A172 (cell line): ENCODE results near the gene SIAH1. TPM values are rescaled to one million over a fixed set of nuclear protein-coding genes. Genes with fewer than 3 reads are reported as not detected.
"Not testable (repeated sequence)": the region's sequence is repeated elsewhere in the genome, so short reads cannot be mapped to it uniquely, and the experiment has no call there.

Experiments
- DNase-seq: peaks from one replicate; pipeline ENCODE4 v3.0.0-alpha.2; 2015; ENCODE audit warnings: low spot score
- total RNA-seq: library from RNA; depleted of rRNA; stranded (reverse); fragments of >200 nt; shearing (Covaris generic); gene quantifications from 2 replicates; pipeline ENCODE4 v1.2.3, GENCODE V29; 2014; rRNA removed

Gene SIAH1, protein sequence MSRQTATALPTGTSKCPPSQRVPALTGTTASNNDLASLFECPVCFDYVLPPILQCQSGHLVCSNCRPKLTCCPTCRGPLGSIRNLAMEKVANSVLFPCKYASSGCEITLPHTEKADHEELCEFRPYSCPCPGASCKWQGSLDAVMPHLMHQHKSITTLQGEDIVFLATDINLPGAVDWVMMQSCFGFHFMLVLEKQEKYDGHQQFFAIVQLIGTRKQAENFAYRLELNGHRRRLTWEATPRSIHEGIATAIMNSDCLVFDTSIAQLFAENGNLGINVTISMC
- 32.7 and 36.1 TPM in 2 replicates for total RNA-seq

DNA sequence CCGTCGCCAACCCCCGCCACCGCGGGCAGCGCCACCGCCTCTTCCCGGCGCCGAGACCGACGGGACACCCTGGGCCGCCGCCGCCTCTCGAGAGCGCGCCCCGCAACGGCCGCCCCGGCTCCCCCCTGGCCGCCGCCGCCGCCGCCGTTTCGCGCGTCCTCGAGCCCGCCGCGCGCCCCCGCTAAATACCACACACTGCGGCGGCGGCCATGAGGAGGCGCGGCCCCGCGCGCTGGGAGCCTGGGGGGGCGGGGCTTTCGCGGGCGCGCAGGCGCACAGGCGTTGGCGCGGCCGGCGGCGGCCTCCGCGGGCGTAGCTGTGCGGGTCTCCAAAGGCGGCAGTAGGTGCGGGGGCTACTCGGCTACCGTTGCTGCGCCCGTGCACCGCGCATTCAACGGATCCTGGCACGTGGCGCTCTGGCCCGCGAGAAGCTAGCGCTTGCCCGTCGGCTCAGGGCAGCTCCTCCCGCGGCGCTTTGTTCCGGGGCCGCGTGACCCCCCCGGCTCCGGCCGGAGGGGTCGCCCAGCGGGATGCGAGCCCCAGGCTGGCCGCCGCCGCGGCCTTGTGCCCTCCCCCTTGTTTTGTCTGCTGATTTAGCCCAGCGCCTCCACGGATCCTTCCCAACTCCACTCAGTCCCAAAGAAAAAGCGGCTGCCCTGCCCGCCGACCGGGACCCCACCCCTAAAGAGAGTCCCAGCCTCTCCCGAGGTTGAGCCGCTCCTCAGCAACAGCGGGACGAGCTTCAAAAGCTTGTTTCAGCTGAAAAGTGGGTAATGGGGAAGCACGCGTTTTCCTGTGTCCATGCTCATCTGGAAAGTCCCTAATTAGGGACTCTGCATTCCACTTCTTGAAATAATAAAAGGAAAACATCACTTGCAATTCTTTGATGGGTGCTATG is at the start of gene SIAH1:
Gene SIAH1, minus strand, starts transcription at position 161 of the 898 bp plus-strand sequence. CDS start 22,985 bp downstream, outside the sequence.
- peak; percentile 60 for DNase-seq

DNA sequence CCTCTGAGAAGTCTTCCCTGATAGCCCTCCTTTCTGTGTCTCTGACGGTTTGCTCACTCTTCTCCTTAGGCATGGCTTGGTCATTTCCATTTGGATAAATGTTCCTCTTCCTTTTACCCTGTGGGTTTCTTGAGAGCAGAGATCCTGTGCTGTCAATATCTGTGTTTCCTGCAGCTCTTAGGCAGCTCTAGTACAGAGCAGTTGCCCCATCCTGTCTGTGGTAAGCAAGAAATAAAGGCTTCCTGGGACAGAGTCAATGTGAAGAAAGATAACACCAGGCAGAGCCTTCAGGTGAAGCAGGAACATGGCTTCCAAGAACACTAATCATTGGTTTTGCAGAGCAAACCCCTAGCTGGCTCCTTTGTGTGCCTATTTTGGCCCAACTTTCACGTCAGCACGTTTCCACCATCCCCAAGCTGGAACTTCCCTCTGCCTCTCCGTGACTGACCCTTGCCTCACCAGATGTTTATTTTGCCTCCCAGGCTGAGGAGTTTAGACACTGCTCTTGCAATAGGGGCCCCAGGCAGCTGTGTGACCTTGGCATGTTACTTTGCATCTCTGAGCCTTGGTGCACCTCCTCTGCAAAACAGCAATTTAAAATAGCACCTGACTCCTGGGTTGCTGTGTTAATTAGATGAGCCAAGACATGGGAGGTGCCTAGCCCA is 49.6 kb upstream of the SIAH1 start:
- DNase-seq = no peak

DNA sequence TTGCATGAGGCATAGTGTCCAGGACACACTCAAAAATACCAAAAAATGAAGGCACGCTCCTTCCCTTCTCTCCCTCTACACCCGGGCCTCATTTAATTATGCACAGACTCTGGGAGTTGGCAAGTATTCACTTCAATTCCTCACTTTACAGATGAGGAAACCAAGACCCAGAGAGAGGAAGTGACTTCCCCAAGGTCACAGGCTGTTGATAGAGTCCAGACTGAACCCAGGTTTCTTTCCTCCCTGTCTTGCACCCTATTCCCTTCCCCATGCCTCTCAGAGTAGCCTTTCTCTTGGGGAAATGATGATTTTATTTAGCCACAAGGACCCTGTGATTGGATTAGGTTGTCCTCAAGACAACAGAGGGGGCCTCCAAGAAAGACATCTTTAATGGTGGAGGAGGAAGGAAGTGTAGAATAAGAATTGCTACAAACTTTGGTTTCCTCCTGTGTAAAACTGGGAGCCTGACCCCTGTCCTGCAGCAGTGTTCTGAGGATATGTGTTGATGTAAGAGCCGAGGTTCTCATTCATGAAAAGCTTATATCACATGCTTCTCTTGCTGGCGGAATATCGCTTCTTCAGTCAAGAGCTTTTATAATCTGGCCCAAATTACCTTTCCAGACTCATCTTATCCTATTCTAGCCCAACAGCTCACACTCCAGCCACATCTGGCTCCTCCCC is 48.8 kb upstream of the SIAH1 start:
- no peak for DNase-seq

DNA sequence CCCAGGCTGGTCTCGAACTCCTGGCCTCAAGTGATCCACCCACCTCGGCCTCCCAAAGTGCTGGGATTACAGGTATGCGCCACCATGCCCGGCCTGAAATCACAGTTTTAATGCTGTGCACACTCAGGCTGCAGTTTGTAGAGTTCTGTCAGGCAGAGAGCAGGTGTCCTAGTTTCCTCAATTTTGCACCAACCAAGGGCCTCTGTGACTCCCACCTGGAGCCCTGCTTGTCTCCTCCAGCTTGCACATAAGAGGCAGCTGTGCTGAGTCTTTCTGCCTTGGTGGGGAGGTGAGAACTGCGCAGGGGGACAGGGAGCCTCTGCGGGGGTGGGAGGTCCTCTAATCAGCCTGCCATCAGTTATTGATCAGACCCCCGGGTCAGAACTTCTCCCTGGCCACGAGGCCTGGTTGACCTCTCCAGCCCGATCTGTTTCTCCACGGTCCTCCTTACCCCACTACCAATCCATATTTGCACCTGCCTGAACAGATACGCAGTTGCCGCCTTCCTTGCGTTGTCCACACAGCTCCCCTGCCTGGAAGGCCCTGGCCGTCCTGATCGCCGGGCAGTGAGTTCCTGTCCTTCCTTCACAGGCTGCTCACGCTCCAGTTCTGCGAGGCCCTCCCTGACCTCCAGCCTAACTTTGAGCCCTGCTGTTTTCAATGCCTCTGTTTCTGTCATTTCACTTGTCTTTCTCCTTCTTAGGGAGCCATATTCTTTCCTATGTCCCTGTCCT is 48.1 kb upstream of the SIAH1 start:
- DNase-seq = no peak

DNA sequence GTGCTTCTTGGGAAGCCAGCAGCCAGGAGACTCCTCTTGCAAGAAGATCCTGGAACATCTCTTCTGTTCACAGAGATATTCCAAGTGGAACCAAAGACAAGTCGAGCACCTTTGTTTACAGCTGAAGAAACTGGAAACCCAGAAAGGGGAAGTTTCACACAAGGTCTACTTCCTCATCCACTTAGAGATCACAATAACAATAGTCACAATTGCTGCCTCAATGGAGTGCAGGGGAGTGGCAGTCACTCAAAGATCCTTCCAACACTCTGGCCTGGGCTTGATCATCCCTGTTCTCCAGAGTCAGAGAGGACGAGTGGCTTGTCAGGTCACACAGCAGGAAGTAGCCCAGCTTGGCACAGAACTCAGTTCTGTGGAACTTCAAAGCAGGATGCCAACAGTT is 46.9 kb upstream of the SIAH1 start:
- no peak for DNase-seq

DNA sequence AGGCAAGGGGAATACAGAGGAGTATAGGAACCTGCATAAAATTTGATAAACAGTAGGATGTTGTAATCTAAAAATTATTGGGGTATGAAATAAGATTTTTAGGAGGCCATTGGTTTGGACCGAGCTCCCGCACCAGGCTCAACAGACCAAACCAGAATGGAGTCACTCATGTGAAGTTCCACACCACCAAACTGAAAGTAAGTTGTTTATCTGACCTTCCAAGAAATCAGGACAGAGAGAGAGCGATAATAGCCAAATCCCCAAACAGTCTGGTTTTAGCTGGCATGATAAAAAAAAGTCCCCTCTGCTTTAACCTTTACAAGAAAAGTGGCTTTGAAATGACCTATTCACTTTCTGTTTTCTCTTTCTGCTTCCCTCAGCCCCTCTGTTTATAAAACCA is 45.7 kb upstream of the SIAH1 start:
- no peak for DNase-seq

DNA sequence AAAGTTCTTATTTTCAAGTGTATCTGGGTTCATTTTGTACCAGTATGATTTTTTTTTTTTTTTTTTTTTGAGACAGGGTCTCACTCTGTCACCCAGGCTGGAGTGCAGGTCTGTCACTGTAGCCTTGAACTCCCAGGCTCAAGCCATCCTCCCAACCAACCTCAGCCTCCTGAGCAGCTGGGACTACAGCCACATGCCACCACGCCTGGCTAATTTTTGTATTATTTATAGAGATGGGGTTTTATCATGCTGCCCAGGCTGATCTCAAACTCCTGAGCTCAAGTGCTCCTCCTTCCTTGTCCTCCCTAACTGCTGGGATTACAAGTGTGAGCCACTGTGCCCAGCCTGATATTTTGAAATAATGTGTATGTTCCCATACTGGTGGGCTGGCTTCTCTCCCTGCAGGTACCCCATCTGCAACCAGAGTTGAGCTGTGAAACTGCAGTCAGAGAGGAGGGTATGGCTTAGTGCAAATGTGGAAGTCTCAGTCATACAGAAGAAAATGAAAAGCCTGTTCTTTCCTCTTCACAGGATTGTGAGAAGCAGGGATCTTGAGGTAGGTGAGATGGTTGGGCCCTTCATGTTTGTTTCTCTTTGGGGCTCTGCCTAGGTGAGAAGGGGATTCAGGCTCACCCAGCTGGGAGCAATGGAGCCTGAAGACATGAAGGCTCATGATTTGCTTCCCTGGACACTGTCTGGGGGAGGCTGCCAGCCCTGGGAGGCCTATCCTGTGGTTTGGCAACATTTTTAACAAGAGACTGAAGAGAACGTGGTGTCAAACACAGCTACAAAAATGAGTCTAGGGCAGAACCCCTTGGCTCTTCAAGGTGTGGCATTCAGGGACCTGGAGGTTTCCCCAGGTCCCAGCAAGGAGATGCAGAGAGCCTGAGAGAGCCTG is 41.3 kb upstream of the SIAH1 start:
- no peak for DNase-seq

DNA sequence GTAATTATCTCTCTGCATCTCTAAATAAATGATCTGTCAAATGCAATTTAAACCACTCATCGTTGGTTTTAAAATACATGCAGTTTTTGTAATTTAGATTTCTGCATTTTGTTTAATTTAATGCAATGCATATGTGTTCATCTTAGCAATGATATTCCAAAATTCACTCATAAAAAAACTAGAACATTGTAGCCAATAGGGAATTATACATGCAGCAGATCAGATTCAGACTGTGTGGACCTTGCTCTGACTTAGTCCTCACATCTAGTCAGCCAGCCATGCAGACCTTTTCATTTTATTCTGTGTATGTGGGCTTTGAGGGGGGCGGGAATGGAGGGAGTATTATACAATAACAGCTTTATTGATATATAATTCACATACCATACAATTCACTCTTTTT is 37.3 kb upstream of the SIAH1 start:
- DNase-seq = no peak

DNA sequence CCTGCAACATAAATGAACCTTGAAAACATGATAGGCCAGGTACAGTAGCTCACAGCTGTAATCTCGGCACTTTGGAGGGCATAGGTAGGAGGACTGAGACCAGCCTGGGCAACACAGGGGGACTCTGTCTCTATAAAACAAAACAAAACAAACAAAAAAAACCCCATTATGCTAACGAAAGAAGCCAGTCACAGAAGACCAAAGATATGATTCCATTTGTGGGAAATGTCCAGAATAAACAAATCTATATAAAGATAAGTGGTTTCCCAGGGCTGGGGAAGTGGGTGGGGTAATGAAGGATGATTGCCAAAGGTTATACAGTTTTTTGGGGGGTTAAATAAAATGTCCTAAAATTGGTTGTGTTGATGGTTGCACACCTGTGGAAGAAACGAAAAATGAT is 36.5 kb upstream of the SIAH1 start:
- DNase-seq = no peak

DNA sequence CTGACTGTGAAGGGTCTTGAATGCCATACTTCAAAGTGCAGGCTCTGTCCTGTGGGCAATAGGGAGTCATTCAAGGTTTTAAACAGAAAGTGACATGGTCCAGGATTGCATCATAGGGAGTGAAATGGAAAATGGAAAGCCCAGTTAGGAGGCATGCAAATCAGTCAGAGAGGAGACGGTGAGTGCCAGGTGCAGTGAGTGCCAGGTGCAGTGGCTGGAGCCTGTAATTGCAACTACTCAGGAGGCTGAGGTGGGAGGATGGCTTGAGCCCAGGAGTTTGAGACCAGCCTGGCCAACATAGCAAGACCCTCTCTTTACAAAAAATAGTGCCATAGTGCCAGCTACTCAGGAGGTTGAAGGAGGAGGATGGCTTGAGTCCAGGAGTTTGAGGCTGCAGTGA is 35.2 kb upstream of the SIAH1 start:
- no peak for DNase-seq

DNA sequence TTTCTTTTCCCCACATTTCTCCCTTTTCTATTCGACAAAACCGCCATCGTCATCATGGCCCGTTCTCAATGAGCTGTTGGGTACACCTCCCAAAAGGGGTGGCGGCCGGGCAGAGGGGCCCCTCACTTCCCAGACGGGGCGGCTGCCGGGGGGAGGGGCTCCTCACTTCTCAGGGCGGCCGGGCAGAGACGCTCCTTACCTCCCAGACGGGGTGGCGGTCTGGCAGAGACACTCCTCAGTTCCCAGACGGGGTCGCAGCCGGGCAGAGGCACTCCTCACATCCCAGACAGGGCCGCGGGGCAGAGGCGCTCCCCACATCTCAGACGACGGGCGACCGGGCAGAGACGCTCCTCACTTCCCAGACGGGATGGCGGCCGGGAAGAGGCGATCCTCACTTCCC is 31.4 kb upstream of the SIAH1 start:
- not testable (repeated sequence) for DNase-seq

DNA sequence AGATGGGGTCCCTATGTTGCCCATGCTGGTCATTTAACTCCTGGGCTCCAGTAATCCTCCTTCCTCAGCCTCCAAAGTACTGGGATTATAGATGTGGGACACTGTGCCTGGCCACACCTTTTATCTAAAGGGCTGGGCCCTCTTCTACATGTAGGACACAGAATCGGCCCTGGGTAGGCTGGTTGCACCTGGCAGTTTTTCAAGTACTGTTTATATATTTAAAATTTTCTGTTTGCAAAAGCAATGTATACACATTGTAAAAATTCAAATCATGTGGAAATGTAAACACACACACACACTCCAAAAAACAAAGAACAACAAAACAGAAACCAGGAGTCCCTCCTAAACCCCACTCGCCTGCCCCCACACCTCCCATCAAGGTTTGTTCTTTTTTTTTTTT is 28.1 kb upstream of the SIAH1 start:
- no peak for DNase-seq

DNA sequence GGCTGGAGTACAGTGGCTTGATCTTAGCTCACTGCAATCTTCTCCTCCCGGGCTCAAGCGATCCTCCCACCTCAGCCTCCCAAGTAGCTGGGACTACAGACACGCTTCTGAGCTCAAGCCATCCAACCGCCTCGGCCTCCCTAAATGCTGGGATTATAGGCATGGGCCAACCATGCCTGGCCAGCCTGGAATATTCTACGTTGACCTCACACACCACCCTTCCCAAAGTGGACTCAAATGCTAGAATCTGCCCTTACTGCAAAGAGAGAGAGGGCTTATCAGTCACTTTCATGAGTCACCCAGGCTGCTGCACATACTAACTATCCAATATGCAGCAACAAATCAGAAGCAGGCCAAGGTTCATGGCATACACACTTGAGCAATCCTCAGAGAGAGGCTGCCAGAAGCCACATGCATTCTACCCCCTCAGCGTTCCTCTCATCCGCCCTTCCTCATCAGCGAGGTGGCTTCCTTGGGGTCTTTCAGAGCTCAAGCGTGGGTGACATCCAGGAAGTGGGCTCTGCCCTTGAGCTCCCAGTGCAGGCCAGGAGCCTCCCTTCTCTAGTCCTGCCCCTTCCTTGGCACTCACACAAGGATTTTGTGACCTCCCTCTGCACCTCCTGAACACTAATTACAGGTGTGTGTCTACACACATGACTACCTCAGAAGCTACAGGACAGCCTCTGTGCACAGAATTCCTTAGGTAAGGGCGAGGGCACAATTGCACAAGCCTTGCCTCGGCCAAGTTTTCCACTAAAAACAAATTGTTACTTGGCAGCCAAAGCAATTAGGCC is 24.8 kb upstream of the SIAH1 start:
- peak; percentile 85 for DNase-seq

DNA sequence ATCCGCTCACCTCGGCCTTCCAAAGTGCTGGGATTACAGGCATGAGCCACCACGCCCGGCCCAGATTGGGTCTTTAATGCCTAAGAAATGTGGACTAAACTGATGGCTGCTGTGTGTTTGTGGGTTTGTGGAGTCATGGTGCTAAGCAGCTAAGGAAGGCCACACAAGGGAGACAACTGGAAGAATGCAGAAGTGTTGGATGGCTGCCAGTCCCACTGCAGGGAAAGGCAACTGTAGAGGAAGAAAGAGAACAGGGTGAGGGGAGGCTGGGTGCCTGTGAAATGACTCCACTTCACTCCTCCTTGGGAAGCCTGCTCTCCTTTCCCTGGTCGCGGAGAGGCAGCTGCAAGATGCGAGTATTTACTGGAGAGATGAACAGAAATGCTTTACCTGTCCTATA is 23.5 kb upstream of the SIAH1 start:
- DNase-seq = peak; percentile 41

DNA sequence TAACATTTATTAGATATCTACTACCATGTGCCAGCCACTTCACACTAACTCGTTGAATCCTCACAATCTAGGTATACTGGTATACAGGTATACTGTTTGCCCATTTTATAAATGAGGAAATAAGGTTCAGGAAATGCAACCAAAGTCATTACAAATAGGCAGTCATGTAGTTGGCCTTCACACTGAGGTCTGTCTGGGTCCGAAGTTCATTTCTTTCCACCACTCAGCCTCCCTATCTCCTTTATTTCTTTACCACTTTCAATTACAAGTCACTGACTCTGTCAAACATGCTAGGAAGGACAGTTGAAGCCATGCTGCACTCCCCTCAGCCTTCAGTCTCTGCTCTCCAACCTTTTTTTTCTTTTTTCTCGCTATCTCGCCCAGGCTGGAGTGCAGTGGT is 20.7 kb upstream of the SIAH1 start:
- DNase-seq = no peak

DNA sequence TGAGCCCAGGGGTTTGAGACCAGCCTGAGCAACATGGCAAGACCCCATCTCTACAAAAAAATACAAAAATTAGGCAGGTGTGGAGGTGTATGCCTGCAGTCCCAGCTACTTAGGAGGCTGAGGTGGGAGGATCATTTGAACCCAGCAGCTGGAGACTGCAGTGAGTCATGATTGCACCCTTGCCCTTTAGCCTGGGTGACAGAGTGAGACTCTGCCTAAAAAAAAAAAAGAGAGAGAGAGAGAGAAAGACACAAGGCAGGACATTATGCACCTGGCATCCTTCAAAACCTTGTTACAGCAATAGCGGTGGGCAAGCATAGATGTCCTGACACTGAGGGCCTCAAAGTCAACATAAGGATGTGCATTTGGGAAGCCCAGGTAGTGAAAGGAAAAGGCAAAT is 19.9 kb upstream of the SIAH1 start:
- DNase-seq = no peak

DNA sequence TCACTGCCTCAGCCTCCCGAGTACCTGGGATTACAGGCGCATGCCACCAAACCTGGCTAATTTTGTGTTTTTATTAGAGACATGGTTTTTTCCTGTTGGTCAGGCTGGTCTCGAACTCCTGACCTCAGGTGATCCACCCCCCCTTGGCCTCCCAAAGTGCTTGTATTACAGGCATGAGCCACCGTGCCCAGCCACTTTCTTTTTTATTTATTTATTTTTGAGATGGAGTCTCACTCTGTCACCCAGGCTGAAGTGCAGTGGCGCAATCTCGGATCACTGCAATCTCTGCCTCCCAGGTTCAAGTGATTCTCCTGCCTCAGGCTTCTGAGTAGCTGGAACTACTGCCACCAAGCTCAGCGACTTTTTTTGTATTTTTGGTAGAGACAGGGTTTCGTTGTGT is 17.3 kb upstream of the SIAH1 start:
- not testable (repeated sequence) for DNase-seq

DNA sequence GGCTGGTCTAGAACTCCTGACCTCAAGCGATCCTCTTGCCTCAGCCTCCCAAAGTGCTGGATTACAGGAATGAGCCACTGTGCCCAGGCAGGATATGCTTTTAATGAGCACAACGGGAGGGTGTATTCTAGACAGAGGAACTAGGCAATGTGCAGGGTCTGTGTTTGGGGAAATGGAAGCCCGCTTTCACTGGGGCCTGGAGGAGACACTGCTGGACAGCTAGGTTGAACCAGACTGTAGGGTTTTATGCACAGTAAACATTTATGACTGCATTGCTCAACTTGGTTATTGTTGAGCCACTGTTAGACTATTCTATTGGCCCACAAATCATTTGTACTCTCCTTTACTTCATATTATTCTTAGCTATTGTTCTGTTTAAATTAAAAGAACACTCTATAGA is 10.2 kb upstream of the SIAH1 start:
- no peak for DNase-seq

DNA sequence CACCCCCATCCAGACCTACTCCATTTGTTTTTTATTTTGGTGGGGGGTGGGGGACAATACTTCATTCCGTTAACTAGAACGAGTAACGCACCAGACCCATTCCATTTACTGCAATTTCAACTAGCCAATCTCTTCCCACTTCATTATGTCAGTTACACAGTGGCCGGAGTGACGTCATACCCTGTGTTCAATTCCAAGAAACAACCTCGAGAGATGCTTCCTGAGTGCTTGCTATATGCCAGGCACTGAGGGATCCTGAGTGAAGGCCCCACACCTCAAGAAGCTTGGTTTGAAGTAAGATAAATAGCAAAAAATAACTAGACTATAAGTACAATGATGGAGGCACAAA is 9.1 kb upstream of the SIAH1 start:
- DNase-seq = no peak
